HG02571 (cell line): ENCODE results near the gene DCBLD1.
"Not testable (repeated sequence)": the region's sequence is repeated elsewhere in the genome, so short reads cannot be mapped to it uniquely, and the experiment has no call there.

Experiments used
- ATAC-seq: cut with Tn5 transposase; IDR thresholded peaks from one replicate; pipeline ENCODE4 v1.9.1; 2021; ENCODE audit warnings: mild to moderate bottlenecking, moderate library complexity; ENCODE audit not compliant: unreplicated experiment

The DCBLD1 gene

DNA sequence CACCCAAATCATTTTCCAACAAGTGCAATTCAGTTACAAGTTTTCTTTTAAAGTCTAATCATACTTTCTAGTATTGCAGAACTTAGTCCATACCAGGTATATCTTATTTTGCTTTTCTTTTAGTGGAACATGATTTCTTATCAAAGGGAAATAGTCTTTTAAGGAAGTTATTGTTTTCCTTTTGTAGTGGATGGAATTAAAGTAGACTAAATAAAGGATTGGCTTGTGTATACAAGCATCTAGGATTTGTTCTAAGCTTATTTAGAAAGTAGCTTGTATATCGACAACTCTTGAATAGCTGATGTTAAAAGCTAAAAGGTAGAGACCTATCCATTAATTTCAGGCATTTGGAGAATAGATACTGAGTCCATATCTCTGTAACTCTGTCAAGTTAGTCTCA lies 14.8 kb downstream of the DCBLD1 start:
- no peak for ATAC-seq

DNA sequence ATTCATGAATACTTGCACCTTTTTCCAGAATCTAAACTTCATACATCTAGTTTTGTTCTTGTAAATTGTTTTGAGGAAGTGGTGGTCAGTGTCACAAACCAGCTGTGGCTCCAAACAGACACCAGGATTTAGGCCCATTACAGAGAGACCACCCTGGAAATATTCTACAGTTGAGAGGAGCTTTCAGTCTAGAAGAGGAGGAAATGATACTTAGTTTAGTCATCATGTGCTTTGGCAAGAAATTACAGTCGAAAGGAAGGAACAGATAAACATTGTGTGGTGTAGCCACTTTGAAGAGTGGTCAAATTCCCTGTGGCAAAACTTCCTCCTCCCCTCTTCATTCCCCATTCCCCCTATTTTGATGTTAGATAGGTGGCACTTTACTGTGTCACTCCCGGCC lies 15.7 kb downstream of the DCBLD1 start:
- peak; percentile 38 for ATAC-seq

DNA sequence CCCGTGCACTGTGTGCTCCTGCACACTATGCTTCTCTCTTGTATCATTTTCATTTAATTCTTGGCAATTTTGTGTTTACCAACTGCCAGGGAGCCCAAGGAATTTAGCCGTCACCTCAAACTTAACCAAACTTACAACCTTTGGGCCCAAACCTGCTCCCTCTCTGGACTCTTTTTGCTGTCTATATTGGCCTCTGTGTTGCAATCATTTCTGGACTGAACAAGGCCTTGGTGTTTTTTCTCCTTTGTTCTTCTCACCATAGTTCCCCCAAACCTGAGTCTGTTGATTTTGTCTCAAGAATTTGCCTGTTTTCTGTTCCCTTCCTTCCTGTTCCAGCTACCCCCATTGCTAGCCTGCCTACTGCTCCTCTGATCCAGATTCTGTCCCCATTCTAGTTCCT lies 19.2 kb downstream of the DCBLD1 start:
- no peak for ATAC-seq

DNA sequence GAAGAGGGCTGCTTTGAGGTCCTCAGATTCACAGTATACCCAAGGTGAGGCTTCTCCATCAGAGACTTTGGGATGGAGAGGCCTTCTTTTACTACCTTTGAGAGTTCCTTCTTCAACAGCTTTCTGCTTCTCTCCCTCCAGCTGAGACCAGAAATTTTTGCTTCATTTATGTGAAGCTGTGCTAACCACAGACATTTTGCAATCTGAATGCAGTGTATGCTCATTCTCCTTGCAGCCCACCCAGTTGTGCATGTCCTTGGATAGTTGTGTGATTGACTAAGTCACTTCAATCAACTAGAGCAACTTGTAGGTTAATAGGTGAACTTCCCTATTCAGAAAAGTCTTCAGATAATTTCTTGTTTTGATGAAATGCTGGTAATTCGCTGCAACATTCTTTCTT lies 20.1 kb downstream of the DCBLD1 start:
- no peak for ATAC-seq

DNA sequence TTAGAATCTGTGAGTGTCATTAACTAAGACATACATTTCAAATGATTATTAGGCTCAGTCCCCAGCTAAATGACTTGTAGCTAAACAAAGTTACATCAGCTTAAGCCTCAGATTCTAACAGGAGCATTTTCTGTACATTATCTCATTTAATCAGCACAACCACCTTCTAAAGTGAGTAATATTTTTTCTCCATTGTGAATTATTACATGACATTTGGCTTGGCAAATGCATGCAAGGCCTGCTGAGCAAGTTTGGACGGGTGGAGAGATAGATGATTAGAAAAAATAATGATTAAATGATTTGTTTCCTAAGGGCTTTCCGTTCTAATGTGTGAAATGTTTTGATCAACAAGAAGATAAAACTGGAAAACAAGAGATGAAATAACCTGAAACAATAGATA lies 20.7 kb downstream of the DCBLD1 start:
- ATAC-seq, result no peak

DNA sequence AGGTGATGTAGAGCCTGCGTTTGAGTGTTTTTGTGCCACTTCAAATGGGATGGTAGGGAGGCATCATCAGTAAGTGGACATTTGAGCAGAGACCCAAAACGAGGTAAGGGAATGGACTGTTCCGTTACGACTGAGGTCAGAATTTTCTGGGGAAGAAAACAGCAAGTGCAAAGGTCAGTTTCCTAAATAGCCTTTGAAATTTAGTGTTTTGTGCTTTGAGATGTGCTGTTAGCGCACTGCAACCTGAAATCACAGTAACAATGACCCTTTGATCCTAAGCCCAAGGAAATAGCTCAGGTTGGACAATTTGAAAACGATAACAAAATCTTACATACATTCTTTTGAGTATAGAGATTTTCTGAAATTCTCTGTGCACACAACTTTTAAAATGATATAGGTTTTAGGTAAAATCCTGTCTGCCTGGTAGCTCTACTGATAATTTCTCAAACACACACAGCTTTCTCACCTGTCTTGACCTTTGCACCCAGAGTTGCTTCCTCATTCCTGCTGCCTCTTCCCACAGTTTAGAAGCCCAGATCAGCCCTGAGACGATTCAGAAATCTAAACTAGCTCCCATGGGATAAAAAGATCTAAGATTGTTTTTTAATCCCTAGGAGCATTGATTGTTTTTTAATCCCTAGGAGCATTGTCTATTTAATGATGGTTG lies 22.1 kb downstream of the DCBLD1 start:
- no peak for ATAC-seq

DNA sequence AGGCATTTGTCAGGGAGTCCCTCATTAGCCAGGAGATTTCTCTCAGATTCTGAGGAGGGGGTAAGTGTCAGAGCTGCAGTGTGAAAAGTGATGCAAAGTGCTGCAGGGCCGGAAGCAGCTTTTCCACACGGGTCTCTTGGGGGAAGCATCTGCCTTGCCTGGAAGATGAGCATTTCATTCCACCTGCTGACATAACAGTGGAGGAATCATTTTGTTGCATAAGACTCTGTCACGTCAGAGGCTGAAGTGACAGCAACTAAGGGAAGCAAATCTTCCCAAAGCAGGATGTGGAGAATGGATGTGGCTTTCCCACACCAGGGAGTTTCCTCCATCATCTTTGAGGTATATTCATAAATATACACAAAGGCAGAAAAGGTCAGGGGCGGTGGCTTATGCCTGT lies 22.8 kb downstream of the DCBLD1 start:
- ATAC-seq, result no peak

DNA sequence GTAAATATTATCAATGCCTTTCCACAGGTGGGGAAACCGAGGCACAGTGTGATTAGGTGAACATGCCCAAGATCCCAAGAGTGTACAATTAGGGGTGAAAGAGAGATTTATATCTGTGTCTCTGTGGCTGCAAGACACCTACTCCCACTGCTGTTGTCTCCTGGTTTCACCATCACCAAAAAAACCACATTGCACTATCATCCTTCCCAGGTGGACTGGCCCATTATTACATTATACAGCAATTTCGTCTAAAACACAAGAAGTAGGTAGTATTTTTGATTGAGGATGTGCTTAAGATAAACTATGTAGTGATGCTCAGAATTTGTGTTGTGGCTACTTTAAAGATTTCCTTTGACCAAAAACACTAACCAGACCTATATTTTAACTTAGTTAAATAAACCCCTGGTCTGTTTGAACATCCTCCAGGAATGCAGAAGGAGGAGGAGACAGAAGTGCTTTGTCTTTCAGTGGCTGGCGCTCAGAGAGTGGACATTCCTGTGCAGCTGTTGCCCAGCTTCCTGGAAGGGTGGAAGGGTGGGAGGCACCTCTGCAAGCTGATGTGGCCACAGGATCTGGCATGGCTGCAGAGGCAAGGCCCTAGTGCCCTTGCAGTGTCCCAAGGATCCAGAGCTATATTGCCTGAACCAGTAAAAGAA lies 23.8 kb downstream of the DCBLD1 start:
- ATAC-seq, result no peak

DNA sequence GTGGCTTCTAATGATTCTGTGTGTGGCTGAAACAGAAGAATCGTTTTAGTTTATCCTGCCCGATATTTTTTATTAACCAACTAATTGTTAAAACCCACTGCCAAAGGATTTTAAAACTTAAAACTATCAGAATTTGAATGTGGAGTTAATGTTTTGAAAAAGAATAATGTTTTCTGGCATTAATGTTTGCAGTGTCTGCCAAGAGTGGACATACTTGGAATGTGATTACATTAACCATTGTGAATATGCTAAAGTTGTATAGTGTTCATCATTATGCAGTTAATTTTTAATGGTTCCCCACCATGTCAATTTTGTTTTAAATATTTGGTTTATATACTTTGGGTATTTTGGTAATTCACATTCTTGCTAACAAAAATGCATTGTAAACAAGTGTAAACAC lies 24.4 kb downstream of the DCBLD1 start:
- no peak for ATAC-seq

DNA sequence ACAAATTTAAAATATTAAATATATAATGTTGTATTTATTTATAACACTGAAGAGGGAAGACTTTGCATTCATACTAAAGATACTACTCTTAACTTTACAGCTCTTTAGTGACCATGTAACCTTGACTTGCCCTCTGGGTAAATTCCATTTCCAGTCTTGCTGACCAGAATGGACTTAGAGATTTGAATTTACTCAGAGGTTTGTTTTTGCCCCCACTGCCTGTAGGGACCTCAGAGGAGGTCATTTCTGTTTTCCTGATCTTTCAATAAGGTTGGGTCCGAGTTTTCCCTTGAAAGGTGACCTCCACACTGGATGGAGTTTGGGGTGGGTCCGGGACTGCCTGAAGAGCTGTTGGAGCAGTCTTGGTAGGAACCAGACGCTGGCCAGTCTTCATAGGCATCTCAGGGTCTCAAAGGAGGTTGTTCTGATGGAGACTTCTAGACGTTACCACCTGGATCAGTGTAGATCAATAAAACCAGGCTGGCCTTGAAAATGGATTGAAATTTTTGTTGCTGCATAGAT lies 26.0 kb downstream of the DCBLD1 start:
- ATAC-seq, result no peak

DNA sequence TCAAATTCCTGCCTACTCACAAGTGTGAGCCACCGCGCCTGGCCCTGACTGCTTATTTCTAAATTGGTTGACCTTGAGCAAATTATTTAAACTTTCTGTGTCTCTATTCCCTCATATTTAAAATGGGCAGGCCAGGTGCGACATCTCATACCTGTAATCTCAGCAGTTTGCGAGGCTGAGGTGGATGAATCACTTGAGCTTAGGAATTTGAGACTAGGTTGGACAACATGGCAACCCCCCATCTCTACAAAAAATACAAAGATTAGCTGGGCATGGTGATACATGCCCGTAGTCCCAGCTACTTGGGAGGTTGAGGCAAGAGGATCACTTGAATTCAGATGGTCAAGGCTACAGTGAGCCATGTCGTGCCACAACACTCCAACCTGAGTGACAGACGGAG lies 26.5 kb downstream of the DCBLD1 start:
- ATAC-seq, result no peak

DNA sequence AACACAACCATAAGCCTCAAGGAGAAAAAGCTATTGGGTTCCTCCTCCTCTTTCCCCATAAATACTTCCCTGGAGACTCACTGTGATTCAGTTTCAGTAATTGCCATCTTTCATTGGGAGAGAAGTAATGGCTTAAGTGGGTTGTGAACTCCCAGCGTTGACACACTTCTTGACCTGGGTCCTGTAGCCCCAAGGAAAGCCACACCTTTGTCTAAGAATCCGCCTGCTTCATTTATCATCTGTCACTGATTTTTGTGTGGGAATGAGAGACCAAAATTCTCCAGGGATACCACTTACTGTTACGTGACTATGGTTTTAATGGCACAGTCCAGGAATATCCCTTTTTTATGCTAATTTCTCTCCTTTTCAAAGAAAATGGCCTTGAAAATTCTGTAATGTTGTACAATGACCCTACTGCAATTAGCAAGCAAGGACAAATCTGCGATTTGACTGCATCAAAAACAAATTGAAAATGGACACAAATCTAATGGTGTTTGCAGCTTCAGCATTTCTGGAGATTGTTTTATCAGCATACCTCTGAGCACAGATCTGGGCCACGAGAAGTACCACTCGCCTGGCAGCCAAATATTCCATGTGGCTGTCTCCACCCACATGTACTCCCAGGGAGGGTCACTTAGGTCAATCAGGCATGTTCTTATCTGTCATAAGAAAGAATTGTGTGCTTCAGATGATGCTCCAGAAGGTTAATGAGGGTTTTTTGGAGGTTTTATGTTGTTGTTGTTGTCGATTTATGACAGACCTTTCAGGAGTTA lies 29.8 kb downstream of the DCBLD1 start:
- no peak for ATAC-seq

DNA sequence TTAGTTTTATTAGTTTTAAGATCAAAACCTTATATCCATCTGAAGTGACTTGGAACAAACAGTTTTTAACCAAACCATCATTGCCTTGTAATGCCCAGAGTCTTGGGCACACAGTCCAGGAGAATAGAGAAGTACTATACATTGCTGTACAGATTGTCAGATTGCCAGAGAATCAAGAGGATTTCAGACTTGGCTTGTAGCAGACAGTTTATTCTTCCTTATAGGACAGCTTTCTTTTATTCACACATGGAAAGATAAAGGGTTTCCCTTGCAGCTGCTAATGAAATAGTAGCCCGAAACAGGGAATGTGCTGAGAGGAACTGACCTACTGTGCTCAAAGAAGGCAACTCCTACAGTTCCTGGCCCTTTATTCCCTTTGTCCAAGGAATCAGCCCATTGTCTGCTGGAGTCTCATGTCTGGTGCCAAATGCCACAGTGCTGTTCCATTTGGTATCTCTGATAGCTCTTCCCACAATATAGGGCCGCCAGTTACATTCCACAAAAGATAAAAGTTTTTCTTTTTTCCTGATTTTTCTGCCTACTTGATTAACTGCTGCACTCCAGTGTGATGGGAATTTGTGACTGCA lies 30.6 kb downstream of the DCBLD1 start:
- no peak for ATAC-seq

DNA sequence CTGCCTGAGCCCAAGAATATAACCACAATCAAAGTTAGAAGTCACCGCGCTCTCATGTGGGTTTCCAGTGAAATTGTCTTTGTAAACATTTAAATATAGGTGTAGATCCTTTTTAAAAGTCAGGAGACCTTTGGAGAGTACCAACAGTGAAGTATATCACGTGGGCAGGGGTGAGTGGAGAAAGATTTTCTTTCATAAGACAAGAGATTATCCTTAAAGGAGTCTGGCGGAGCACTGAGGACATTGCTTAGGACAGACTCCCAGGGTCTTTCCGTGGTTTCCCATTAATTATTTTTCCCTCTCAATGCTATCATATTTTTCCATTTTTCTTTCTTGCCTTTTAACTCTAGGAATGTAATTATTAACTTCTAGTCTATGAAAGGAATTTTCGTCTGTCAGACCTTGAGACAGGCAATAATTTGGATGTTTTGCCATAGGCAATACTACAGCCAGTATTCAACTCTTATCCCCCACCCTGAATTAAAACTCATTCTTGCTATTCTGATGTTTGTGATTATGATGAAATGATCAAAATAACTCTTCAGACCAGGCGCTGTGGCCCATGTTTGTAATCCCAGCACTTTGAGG lies 31.4 kb downstream of the DCBLD1 start:
- no peak for ATAC-seq

DNA sequence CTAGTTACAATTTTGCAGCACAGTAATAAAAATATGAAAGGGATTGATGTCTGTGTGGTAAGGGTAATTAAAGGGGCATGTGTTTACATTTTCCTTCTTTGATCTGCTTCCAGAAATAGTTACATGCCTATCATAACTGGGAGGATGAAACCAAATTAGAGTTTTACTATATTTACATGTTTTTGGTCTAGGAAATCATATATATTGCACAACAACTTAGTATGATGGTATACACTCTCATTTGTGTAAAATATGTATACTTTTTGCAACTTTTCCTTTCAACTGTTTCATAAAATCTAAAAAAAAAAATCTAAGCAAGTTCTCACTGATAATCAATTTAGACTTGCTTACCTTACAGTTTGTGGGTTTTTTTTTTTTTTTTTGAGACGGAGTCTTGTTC lies 32.2 kb downstream of the DCBLD1 start:
- ATAC-seq, result no peak

DNA sequence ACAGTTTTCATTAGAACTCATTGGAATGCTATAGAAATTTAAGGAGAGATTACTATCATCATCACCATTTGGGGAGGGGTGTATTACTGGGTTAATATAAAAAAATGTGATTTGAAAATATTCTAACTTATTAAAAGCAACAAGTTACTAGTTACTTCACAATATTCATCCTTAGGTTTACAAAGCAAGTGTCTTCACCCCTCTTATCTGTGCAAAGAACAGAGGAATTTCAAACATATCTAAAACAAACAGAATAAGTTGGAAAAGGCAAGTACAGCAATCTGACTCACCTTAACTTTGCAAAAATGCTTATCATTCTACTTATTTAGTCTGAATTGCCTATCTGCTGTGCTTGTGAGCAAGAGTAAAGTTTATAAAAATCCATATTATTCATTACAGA lies 32.9 kb downstream of the DCBLD1 start:
- no peak for ATAC-seq

DNA sequence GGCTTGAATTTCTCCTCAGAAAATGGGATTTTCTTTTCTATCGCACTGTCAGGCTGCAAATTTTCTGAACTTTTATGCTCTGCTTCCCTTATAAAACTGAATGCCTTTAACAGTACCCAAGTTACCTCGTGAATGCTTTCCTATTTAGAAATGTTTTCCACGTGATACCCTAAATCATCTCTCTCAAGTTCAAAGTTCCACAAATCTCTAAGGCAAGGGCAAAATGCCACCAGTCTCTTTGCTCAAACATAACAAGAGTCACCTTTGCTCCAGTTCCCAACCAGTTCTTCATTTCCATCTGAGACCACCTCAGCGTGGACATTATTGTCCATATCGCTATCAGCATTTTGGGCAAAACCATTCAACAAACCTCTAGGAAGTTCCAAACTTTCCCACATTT lies 35.5 kb downstream of the DCBLD1 start:
- not testable (repeated sequence) for ATAC-seq

DNA sequence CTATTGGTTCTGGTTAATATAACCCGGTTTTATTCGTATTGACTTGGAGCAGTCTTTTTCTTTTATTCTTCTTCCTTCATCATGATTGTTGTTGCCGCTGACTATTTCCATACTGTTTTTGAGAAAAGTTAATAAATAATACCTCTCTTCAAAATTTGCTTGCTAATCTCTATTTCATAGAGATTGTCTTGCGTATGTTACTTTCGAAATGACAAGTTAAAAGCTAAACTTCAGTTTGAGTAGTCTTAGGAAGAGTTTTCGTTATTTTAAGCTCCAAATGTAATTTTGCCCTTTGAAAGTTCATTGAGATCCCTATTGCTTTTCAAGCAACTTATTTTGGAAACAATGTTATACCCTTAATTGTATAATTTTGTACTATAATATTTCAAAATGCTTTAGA lies 36.4 kb downstream of the DCBLD1 start:
- ATAC-seq, result no peak

DNA sequence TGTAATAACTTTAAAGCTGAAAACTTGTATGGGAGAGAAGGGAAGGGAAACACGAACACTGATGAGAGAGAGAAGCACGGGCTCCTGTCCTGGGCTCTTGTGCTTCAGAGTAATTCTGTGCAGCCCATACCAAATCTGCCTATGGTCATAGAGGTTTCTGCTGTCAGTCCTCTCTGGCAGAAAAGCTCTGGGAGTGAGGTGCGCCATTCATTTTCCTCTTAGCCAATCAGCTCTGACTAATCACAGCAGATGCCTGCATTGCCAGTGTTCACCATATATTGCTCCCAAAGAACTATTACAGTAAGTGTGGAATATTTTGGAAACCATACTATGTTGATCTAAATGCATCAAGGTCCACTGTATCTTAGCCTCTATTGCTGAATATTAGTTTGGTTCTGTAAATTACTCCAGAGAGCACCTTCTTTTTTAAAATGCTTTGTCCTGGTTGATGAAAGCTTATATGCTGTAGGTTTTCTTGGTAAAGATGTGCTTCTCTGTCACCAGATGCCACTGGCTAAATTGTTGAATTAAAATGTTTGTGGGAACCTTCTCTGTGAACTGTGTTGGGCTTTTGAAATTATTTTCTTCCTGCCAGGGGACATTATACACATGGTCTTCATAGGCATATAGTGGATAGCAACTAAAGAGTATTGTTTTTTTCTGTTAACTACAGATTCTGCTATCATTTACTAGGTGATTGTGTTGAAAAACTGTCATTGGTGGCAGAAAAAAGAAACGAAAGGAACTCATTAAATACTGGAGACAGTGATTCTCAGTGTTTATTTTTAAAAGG lies 38.3 kb downstream of the DCBLD1 start:
- no peak for ATAC-seq

DNA sequence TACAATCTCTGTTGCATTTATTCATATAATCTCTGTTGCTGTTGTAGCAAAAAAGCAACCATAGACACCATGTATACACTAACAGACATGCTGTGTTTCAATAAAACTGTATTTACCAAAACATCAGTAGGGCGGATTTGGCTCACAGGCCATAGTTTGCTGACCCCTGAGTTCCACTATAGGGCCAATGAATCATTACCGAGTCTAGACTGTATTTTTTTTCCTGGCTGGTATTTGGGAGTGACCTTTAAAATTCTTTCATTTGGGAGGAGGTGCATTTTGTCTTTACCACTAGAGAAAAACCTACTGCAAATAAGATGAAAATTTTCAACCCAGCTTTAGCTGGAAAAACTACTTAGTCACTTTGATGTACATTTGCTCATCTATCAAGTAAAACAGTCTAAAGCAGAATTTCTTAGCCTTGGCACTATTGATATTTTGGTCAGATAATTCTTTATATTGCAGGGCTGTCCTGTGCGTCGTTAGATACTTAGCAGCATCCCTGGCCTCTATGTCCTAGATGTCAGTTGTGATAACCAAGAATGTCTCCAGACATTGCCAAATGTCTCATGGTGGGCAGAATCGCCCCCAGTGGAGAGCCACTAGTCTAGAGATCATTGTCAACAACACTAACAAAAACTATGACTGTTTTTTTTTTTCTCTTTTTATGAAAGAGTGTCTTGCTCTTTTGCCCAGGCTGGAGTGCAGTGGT lies 39.5 kb downstream of the DCBLD1 start:
- ATAC-seq, result no peak
